Measurements from ENCODE around the gene SMARCA4.

SMARCA4 gene

DNA sequence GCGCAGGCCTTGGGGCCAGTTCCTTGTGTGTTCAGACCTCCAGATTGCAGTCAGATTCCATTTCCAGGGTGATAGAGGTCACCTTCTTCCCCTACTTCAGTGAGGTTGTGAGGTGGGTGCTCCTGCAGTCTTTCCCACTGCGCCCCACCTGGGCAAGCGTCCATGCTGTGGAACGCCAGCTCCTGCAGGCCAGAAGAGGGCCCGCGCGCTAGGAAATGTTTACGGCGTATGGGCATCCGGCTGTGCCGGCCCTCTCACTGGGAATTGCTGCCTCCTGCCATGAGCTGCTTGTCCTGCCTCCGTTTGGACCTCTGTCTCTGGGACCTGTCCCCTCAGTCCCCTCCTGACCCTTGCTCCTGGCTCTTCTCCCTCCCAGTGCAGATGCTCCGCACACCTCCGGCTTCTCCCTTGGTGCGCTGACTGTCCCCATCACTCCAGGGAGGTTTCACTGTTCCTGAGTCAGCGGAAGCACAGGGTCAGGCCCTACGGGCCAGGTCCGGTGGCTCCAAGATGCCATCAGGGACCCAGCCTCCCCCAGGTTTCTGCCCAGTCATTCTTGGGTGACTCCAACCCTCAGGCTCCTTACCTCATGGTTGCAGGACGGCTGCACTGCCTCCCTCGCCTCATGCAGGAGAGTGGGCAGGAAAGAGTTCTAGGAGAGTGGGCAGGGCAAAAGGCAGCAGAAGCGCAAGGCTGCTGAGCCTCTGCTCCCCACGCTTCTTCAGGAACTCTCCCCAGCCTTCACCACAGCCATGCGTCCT, 56.6 kb downstream of the SMARCA4 start:
- no peak for DNase-seq

DNA sequence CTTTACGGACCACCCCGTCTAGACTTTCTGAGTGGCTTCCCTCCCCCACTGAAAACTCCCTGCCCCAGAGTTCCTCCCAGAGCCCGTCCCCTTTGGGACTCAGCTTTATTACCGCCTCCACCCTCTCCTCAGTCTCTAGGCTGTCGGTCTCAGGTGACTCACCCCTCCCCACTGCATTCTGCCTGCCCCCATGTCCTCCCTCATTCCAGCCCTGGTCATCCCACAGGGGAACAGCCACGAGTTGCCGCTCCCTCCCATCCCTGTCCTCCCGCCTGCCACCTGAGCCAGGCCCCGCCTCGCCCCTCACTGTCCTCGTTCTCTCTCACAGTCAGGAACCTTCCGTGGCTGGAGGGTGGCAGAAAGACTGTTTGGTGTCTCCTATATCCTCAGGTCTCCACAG, 57.3 kb downstream of the SMARCA4 start:
- no peak for DNase-seq

DNA sequence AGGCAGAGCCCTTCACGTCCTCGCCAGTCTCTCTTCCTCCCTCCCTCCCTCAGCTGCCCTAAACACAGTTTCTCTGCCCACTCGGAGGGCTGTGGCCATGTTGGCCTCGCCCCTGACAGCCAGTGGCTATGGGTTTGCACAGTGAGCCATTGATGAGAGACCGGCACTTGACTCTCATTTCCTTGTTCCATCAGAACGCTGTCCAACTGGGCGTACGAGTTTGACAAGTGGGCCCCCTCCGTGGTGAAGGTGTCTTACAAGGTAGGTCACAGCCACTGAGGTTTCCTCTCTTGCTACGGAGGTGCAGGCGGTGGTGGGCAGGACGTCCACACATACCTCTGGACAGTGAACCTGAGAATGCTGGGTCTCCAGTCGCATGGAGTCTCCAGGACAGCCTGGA, 57.9 kb downstream of the SMARCA4 start:
- no peak for DNase-seq

DNA sequence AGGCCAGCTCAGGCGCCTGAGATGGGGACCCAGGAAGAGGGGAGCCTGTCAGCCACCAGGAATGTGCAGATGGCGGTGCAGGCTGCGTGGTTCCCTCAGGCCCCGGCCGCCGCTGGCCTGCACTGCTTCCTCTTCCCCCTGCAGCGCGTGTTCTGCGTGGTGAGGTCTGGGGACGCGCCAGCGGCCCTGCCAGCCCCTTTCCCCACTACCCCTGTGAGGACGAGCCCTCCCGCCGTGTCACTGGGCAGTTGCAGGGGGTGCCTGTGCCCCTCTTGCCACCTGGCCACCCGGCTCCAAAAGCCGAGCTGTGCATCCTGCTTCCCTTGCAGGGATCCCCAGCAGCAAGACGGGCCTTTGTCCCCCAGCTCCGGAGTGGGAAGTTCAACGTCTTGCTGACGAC, 58.4 kb downstream of the SMARCA4 start:
- no peak for DNase-seq

- DNase-seq = no peak
Measured at GRCh38 chr19:11019824-11020223, 59.0 kb downstream of the SMARCA4 start.

DNA sequence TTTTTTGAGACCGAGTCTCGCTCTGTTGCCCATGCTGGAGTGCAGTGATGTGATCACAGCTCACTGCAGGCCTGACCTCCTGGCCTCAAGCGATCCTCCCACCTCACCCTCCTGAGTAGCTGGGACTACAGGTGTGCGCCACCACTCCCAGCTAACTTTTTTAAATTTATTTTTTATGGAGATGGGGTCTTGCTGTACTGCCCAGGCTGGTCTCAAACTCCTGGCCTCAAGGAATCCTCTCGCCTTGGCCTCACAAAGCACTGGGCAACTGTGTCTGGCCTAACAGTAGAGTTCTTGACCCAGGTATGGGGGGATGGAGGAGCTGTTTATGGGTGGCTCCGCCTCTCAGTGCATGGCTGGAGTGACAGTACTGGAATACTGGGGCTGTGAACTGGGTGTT, 59.6 kb downstream of the SMARCA4 start:
- DNase-seq = no peak

- DNase-seq = no peak
Measured at GRCh38 chr19:11020982-11021759, 60.3 kb downstream of the SMARCA4 start.

GRCh38 chr19:11021760-11022144, 60.9 kb downstream of the SMARCA4 start:
- no peak for DNase-seq

DNA sequence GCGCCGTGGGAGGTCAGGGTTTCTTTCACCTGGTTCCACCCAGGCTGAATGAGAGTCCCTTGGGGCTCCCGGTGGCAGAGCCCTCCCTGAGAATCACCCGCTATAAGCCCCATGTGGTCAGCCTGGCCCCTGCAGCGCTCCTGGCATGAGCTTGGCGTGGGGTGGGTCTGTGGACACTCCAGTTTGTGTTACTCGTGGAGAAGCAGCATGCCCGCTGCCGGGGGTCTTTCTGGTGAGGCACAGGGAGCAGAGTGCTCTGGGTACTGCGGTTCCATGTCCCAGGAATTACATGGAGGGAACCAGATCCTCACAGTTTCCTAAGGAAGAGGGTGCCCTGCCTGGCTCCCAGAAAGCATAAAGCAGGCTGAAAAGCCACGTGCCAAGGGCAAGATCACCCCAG, 62.2 kb downstream of the SMARCA4 start:
- no peak for DNase-seq

DNA sequence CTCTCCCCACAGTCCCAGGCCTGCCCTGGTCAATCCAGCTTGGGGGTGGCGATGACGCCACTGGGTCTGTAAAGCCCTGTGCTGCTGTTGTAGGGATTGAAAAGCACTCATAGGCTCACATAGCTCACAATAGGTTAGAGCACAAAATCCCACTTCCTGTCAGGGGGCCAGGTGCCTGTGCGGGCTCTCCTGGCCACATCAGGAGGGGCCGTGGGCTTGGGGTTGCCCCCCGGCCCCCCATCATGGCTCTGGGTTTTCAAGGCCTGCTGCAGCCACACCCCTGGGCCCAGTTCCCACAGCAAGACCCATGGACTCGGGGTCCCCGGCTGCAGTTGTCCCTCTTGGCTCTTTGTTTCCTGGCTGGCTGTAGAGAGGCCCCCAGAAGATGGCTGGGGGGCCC, 62.9 kb downstream of the SMARCA4 start:
- no peak for DNase-seq

DNA sequence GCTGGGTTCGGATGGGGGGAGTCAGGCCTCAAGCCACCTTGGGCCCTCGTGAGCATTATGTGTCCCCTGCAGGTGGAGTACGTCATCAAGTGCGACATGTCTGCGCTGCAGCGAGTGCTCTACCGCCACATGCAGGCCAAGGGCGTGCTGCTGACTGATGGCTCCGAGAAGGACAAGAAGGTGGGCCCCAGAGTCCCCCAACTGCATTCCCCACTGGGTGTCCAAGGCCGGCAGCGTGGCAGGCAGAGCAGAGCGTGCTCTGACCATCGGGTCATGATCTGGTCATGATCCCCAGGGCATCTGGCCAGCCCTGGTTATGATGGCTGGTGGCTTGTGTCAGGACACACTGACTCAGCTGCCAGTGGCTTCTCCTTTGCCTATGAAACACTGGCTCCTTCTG, 63.4 kb downstream of the SMARCA4 start:
- DNase-seq = no peak

- DNase-seq = no peak
Measured at GRCh38 chr19:11025006-11025405, 64.2 kb downstream of the SMARCA4 start.

- no peak for DNase-seq
Measured at GRCh38 chr19:11025445-11025844, 64.6 kb downstream of the SMARCA4 start.

GRCh38 chr19:11025997-11026396, 65.2 kb downstream of the SMARCA4 start:
- no peak for DNase-seq

GRCh38 chr19:11027381-11027780, 66.6 kb downstream of the SMARCA4 start:
- no peak for DNase-seq

DNA sequence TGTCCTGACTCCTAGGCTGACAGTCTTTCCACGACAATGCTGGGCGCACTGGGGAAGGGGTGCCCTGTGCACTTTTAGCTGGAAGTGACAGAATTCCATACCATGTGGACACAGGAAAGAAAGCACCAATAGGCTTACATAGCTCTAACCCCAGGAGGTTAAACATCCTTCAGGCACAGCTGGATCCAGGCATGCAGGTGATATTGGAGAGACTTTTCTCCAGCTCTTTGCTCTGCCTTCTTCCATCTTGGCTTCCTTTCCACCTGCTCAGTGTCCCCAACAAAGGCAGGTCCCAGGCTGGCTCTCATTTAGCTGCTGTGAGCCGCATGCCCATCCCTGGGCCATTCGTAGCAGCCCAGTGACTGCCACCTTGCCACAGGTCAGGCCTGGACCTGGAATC, 67.3 kb downstream of the SMARCA4 start:
- DNase-seq = no peak

DNA sequence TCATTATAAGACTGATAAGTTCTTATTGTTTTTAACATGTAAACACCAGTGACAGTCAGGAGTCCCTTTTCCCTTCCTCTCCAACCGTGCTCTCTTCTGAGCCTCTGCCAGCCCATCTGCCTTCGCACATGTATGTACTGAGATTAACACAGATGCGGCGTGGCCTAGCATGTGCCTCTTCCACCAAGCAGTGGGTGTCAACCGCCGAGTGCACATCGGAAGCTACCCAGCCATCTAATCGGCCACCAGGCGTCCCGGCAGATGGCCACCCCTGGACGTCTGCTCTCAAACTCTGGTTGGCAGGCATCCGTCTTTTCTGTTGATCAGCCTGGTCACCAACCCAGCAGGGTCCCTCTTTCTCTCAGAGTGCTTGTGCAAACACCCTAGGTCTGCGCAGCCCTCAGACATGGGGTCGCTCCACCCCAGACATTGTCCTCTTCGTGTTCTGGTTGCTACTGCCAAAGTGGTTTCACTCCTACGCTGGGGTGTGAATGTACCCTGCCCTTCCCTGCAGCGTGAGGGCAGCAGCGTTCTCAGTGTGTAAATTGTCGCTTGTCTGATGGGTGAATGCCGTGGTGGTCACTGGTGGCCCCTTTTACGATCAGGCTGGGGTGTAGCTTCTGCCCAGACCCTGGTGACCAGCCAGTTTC, 70.7 kb downstream of the SMARCA4 start:
- DNase-seq = no peak

- DNase-seq = no peak
Measured at GRCh38 chr19:11033251-11033650, 72.4 kb downstream of the SMARCA4 start.

DNA sequence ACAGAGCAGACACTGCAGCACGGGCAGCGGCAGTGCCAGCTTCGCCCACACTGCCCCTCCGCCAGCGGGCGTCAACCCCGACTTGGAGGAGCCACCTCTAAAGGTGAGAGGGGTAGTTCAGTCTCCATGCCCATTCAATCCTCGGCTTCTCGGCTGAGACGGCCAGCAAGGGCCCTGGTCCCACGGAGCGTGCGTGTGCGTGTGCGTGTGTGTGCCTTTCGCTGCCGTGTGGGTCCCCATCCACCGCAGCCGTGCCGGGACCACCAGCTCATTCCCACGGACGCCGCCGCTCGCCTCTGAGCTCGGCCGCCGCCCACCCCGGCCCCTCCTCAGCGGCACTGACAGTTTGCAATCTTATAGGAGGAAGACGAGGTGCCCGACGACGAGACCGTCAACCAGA, 72.9 kb downstream of the SMARCA4 start:
- DNase-seq = no peak

GRCh38 chr19:11034449-11035213, 73.8 kb downstream of the SMARCA4 start:
- no peak for DNase-seq

DNA sequence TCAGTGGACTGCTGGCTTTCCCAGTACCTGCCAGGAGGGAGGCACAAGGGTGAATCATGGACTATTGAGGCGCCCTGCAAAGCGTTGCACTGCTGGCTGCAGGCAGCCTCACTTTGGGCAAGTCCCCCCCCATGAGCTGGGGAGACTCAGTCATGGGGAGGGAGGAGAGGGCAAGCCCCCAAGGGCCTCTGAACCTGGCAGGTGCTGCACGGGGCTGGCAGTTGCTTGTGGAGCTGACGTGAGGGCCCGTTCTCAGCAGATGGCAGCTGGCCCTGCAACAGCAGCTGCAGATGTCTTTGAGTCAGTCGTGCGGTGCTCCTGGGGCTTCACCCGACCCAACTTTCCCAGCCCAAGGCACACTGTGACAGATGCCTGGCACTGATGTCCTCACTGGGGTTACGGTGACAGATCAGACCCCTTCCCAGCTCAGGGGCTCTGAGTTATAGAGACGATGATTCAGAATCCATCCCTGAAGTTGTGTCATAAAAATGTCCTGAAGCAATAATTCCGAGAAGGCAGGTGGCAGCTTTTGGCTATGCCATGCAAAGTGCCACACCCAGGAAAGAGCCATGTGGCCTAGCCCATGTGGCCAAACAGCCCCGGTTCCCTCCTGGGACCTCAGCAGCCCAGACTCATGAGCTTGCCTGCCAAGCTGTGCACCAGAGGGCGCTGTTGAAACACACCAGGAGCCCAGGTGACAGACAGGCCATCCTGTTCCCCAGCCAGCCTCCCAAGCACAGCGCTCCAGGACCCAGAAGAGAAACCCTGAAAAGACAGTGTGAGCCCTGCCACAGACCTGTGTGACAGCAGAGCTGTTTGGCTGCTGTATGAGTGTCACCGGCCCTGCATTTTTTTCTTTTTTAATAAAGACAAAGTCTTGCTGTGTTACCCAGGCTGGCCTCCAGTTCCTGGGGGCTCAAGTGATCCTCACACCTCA, 74.9 kb downstream of the SMARCA4 start:
- peak; percentile 54 to 80 (median 76) for DNase-seq

GRCh38 chr19:11038511-11038910, 77.7 kb downstream of the SMARCA4 start:
- no peak for DNase-seq

Measured in activated naive CD4-positive, alpha-beta T cell (primary cell).